HuH-7.5 (cell line): ENCODE measurements around the gene WNT9B.

Experiments
- DNase-seq: peaks from one replicate; pipeline ENCODE4 v3.0.0; 2011; ENCODE audit warnings: low spot score

WNT9B gene

DNA sequence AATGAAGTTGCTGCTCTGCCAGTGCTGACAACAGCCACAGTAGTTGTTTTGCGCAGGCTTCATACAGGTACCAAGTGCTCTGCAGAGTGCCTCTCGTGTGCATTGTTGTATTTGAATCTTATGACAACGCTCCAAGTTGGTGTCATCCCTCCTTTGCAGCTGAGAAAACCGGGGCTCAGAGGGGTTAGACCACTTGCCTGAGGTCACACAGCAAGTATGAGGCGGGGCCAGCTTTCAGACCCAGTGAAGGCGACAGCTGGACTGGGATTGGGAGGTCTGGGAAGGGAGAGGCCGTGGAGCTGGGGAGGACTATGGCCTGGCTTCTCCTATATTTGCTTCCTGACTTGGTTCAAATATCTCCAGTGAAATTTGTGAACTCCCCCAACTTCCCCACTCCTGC is 33.2 kb downstream of the WNT9B start:
- DNase-seq = no peak

DNA sequence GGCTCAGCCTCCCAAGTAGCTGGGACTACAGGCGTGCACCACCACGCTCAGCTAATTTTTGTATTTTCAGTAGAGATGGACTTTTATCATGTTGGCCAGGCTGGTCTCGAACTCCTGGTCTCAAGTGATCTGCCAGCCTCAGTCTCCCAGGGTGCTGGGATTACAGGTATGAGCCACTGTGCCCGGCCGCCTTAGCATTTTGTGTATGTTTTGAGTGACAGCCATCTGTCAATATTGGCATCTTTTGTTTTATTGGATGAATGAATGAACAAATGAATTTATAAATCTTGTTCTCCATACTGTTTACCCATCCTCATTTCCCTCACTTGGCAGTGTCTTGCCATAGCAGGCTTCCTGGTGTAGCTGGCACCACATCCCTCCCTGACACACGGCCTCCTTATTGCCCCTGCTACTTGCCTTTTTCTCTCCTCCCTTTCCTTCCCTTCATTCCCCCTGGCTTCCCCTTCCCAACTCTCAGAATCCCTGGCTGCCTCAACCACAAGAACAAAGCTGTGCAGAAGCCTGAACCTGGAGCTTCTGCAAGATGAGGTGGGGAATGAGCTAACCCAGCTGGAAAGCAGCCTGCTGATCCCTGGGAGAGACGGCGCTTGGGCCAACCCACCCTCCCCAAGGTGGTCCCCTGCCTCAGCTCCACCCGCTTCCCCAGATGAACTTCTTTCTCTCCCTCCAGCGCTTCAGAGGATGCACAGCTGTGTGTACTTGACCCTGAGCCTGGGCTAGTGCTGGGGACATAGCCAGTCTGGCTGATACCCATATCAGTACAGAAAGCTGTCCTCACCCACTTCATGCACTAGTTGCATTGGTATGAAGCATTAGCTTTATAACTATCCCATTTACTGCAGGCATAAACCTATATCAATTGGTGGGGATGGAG is 34.3 kb downstream of the WNT9B start:
- DNase-seq = no peak

DNA sequence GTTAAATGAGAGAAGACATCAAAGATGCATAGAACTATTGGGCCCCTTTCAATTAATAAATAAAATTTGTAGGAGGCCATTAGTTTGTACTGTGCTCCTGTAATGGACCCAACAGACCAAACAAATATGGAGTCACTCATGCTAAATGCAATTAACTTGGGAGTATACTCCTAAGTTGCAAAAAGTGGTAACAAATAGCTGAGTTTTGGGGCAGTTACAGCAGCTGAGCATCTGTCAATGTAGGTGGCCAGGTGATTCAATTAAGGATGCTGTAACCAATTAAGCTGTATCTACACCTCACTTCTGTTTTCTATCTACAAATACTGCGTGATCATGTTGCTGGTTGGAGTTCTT is 34.9 kb downstream of the WNT9B start:
- no peak for DNase-seq

DNA sequence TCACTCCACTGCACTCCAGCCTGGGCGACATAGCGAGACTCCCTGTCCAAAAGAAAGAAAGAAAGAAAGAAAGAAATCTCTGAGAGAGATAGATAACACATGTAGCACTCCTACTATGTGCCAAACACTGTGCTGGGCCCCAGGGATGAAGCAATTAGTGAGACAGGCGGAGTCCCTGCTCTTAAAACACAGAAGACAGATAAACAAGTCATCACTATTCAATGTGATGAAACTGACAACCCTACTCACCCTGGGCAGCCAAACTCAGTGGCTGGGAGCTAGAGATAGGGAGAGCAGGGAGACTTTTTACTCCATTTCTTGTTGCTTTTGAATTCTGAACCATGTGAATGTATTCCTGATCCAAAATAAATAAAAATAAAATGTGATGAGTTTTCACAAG is 36.3 kb downstream of the WNT9B start:
- DNase-seq = no peak

DNA sequence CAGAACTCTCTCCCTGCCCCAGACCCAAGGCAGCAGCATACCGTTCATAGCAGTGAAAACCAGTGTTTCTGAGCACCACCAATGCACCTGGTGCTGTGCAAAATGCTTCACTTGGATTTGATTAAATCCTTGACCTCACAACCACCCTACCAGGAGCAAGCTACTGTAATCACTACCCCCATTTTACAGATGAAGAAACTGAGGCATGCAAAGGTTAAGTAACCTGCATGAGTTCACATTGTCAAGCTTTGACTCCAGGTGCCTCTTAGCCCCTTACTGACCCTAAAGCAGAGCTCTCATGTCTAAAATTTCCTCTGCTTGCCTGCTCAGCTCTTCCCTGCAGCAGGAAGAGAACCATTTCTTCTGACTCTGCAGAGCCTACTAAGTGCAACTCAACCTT is 37.3 kb downstream of the WNT9B start:
- DNase-seq = no peak

DNA sequence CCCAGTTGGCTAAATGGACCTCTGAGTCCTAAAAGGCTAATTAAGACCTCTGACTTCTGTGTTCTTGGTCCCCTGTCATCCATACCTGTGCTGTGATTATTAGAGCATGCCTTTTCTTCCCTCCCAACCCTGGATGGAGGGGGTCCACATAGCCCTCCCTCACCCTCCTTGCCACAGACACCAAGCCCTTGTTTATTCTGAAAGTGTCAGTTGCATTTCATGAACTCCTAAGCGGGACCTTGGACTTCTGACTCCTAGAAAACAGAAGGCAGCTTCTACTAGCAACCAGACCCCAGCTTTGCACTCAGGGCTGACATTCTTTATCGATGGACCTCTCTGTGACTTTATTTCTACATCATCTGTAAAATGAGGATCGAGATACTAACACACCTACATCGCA is 38.1 kb downstream of the WNT9B start:
- no peak for DNase-seq

DNA sequence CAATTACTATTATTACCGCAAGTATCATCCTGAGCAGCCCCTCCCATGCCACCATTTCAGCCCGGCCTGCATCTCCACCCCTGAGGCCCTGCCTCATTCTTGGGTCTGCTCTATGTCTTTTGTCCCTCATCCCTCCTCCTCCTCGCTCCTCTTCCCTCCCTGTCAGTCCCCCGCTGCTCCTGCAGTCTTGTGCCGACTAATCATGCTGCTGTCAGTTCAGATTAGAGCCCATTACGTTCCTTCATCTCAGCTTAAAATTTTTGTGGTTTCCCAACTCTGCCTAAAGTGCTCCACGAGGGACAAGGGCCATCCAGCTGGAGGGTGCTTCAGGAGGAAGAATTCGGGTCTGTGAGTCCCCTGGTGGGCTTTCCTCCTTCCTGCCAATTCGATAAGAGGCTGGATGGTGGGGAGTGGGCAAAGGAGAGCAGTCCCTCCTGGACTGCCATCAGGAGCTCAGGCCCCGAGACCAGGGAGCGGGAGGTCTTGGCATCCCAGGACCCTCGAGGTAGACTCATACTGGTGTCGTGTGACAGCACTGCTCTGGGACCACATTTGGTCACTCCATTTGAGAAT is 38.7 kb downstream of the WNT9B start:
- DNase-seq = no peak

DNA sequence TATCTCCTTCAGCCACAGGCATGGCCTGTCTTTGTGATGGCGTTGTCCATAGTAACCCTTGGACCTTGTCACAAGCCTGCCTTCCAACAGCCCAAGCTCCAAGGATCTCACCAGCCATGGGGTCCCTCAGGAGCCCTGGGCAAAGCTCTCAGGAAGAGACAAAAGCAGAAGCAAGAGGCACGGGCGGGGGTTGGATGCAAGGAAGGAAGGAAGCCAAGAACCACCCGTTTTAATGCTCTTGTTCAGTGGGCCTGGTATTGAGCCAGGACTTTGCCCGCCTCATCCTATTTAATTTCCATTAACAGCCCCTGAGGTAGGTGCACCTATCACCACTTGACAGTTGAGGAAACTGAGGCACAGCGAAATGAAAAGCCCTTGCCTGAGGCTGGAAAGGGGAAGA is 39.3 kb downstream of the WNT9B start:
- no peak for DNase-seq

DNA sequence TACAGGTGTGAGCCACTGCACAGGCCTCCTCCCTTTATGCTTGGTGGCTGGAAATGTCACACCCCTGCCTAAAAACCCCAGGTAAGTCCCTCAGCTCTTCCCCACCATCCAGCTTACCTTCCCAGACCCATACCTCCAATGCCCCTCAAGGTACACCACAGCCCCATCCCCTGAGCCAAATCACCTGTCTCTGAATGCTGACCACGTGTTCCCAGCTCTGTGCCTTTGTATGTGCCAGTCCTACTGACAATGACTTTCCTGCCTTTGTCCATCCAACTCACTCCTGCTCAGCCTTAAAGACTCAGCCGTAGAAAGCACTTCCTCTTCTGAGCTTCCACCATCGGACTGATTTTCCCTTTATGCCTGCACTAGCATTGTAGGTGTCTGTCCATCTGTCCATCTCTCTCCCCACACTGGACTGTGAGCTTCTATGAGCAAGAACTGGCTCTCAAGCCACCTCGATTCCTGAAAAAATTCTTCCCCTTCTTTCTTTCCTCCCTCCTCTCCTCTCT is 40.9 kb downstream of the WNT9B start:
- no peak for DNase-seq

DNA sequence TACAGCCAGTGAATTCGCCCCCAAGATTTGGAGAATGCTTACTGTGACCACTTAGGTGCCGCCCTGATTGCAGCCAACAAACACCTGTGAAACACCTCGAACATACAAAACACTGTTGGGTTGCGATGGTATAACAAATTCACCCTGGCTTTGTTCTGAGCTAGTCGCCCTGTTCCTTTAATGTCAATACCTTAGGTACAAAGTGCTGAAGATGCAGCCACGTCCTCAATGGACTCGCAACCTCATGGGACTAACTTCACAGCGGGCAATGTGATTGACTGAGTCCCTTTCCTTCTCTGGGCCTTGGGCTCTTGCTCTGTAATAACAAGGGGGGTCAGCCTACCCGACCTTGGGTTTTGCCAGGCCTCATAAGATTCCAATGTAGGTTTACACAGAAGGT is 42.6 kb downstream of the WNT9B start:
- no peak for DNase-seq

DNA sequence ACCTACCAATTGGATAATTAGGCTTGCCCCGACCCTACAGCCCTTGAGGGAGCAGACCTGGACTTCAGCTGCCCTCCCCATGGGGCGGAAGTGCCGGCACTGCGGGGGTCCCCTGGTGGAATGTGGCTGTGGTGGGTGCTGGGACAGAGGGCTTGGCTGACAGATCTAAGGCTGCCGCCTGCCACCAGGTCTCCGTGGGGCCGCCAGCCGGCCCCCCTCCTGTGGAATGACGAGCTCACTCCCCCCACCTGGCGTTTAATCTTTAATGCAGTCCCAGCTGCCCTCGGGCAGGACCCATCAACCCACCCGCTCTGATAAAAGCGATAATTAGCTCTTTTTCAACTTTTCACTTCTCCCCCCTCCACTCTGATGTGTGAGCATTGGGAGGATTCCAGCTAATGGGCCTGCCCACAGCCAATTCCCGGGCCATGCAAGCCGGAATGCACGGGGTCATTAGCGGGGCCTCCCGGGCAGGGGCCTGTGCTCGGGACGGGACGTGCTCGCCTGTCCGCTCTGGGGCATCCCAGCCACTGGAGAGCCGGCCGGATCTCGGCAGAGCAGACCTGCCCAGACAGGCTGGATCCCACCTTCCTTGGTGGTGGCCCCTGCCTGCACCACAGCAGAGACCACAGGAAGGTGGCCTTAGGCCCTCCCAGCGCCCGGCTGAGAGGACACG is 43.2 kb downstream of the WNT9B start:
- DNase-seq = no peak

DNA sequence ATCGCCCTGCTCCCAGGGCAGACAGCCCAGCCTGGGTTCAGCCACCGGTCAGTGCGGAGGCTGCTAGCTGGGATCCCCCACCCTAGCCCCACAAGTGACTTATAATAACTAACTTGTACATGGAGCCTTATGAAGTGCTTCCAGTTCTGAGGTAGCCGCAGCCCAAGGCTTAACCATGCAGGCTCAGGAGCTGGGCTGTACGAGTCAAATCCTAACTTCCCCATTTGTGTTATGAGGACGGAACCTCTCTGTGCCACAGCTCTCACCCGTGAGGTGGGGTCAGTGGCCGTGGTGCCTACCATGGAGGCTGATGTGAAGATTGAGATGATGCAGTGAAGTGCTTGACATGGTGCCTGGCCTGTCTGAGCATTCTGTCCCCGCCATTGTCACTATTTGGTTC is 43.8 kb downstream of the WNT9B start:
- DNase-seq = no peak

DNA sequence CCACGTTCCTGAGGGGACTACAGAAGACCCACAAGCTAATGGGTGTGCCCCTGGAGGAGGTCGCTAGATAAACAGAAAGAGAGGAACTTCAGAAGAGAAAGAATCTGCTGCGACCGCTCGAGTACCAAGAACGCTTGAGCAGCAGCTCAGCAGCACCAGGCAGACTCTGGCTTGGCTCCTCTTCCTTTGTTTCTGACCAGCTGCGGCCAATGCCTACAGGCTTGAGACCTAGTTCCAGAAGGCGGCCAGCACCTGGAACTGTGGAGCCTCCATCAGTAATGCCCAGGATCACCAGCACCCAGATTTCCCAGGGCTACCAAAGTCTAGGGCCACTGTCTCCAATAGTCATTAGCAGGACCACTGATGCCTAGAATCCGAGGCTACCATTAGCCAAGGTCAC is 45.6 kb downstream of the WNT9B start:
- DNase-seq = no peak

DNA sequence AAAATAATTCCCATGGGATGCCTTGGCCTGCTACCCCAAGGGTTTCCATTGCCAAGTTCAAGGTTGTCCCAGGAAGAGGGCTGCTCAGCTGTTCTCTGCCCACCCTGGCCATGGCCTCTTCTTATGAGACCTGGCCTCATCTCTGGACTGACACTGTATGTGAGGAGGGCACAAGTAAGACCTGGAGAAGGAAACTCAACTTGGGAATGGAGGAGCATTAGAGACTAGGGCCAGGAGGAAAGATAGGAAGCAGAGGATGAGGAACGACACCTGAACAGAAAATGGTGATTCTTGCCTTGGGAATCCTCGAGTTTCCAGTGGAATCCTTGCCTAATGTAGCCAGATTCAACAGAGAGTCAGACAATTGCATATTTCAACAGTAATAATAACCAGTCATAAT is 47.0 kb downstream of the WNT9B start:
- DNase-seq = no peak

DNA sequence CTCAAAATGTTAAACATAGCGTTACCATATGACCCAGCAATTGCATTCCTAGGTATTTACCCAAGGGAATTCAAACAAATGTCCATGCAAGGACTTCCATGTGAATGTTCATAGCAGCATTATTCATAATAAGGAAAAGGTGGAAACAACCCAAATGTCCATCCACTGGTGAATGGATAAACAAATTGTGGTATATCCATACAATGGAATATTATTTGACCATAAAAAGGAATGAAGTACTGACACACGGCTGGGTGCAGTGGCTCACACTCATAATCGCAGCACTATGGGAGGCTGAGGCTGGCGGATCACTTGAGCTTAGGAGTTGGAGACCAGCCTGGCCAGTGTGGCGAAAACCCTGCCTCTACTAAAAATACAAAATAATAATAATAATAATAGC is 47.5 kb downstream of the WNT9B start:
- DNase-seq = no peak

DNA sequence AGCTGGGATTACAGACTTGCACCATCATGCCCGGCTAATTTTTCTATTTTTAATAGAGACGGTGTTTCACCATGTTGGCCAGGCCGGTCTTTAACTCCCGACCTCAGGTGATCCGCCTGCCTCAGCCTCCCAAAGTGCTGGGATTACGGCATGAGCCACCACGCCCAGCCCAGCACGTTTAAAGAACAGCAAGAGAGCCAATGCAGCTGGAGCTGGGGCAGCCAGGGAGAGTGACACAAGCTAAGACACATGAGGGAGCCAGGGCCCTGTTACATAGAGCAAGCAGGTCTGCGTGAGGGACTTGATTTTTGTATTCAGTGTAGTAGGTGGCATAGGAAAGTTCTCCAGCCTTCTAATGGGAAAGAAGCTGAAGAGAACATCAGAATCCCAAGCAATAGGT is 49.9 kb downstream of the WNT9B start:
- DNase-seq = no peak

DNA sequence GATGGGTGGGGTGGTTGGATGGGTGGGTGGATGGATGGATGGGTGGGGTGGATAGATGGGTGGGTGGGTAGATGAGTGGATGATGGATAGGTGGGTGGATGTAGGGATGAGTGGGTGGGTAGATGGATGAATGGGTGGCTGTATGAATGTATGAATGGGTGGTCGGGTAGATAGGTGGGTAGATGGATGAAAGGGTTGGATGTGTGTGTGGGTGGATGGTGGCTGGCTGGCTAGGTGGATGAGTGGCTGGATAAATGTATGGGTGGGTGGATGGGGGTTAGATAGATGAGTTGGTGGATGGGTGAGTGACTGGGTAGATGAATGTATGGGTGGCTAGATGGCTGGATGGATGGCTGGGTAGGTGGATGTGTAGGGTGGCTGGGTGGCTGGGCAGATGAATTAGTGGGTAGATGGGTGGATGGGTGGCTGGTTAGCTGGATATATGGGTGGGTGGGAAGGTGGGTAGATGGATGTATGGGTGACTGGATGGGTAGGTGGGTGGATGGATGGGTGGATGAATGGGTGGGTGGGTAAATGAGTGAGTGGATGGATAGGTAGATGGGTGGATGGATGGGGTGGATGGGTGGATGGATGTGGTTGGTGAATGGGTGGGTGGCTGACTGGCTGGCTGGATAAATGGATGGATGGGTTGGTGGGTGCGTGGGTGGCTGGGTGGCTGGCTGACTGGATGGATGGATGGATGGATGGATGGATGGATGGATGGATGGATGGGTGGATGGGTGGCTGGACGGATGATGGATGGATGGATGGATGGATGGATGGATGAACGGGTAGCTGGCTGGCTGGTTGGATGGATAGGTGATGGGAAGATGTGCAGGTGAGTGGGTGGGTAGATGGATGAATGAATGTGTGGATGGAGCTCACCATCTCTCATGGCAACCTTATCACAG is 52.6 kb downstream of the WNT9B start:
- no peak for DNase-seq

DNA sequence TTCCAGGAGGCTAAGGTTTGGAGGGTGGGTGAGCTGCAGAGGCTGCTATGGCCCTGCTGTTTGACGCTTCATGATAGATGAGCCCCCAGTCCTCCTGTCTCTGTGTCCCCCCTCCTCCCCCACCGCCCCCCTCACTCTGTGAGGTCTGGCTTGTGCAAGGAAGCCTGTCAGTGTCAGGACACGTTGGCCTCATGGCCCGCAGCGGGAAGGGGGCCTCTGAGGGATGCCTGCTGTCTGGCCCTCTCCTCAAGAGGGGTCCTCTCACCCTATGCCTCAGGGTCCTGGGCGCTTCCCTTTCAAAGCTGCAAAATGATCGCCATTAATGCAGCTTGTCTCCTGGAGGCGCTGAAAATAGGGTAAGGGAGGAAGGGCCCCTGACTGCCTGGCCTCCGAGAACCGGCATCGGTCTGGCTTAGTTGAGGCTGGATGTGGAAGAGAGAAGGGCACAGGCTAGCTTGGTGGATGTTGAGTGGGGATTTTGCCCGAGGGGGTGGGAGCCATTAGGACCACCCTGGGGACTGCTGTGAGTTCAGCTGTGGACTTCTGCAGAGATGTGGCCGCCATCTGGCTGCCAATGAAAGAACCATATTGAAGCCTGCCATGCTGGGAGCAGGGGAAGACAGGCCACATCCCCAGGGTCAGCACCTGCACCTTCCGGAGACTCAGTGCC is 56.8 kb downstream of the WNT9B start:
- no peak for DNase-seq

DNA sequence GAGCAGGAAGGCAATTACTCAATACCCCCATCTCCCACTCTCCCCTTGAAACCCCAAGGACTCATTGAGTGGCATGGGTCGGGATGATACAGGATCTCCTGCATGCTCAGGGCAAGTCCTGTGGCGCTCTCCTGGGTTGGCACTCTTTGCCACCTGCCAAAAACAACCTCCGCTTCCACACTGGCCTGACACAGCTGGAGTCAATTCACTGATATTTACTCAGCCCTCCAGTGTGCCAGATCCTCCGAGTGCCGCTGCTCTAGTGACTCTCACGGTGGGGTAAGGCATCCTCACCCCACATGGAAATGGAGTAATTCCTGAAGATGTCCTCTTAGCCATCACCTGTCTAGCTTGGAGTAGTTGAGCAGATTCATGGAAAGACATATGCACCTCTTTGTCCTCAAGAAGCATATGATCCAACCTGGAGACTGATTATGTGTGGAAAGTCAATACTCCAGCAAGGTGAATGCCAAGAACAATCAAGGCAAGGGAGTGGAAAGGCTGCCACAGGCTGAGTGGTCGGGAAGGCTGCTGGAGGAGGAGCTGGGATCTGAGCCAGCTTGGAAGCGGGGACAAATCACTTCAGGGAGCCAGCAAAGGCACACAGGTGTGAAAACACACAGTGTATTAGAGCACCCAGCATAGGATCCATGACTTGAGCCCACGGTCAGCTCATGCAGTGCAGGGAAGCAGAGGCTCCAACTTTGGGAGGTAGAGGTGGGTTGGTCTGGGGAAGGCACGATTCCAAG is 59.0 kb downstream of the WNT9B start:
- DNase-seq = no peak

DNA sequence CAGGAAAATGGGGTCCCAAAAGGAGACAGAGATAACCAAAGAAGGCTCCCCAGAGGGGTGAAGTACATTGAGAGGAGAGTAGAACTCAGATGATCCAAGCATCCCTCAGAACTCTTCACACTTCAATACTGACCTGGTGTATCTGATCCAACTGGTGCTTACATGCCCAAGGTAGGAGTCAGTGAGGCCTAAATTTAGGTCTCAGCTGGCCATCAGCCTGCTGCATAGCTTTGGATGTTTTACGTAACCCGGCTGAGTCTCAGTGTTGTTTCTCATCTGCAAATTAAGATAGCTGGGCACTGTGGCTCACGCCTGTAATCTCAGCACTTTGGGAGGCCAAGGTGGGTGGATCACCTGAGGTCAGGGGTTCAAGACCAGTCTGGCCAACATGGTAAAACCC is 59.9 kb downstream of the WNT9B start:
- DNase-seq = no peak

DNA sequence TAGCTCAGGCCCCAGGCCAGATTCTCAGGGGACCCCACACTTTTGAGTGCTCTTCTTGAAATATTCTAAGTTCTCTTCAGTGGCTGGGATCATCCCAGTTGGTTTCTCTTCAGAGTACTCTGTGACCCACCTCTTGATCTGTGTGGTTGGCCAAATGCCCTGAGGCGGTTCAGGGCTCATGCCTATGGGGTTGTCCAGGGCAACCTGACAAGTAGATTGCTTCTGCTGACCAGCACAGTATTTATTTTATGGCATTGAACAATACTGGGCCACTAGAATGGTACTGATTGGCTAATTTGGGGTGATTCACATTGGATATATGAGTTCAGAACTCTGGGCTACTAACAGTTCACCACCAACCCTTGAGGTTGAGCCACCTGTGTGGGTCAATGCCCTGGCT is 64.2 kb downstream of the WNT9B start:
- DNase-seq = no peak
